ENCODE results near the gene ANXA5.

Gene ANXA5

GRCh38 chr4:121669163-121669550 is 27.6 kb downstream of the ANXA5 start:
- Histone ChIP-seq H3K9ac (ENCODE audit: low read depth, low read length) (no peak overlapping the region), H2AFZ (ENCODE audit: low read depth, low read length) (no peak overlapping the region), H3K4me1 (ENCODE audit: insufficient read depth, low read length) (no peaks in the 10 kb centered on the region), H3K9me3 (ENCODE audit: insufficient read depth, low read length, severe bottlenecking) (no peaks in the 10 kb centered on the region), H3K4me3 (ENCODE audit: low read depth in 1 of 2, low read length in 2 of 2) (no peak overlapping the region), H3K36me3 (ENCODE audit: insufficient read depth, low read length) (no peaks in the 10 kb centered on the region), H3K27me3 (ENCODE audit: insufficient read depth, low read length, poor library complexity) (peaks cover 14% of the 10 kb centered on the region), H3K27ac (ENCODE audit: low read length) (no peak overlapping the region), H4K20me1 (ENCODE audit: insufficient read depth, low read length) (no peaks in the 10 kb centered on the region), H3K79me2 (ENCODE audit: insufficient read depth, low read length) (no peaks in the 10 kb centered on the region), H3K4me2 (ENCODE audit: insufficient read depth, low read length) (no peak overlapping the region)
- ATAC-seq (ENCODE audit: insufficient read depth, low read depth), result no peak
- TF ChIP-seq, protein P1, sequence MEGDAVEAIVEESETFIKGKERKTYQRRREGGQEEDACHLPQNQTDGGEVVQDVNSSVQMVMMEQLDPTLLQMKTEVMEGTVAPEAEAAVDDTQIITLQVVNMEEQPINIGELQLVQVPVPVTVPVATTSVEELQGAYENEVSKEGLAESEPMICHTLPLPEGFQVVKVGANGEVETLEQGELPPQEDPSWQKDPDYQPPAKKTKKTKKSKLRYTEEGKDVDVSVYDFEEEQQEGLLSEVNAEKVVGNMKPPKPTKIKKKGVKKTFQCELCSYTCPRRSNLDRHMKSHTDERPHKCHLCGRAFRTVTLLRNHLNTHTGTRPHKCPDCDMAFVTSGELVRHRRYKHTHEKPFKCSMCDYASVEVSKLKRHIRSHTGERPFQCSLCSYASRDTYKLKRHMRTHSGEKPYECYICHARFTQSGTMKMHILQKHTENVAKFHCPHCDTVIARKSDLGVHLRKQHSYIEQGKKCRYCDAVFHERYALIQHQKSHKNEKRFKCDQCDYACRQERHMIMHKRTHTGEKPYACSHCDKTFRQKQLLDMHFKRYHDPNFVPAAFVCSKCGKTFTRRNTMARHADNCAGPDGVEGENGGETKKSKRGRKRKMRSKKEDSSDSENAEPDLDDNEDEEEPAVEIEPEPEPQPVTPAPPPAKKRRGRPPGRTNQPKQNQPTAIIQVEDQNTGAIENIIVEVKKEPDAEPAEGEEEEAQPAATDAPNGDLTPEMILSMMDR (IDR thresholded peaks at IDR 0.05; ENCODE audit: borderline replicate concordance, extremely low read depth, low read length, poor library complexity, severe bottlenecking), result no peak
- no peak for TF ChIP-seq EZH2 (IDR thresholded peaks at IDR 0.05; ENCODE audit: borderline replicate concordance, low read depth, low read length, severe bottlenecking)
- no peak for DNase-seq

DNA sequence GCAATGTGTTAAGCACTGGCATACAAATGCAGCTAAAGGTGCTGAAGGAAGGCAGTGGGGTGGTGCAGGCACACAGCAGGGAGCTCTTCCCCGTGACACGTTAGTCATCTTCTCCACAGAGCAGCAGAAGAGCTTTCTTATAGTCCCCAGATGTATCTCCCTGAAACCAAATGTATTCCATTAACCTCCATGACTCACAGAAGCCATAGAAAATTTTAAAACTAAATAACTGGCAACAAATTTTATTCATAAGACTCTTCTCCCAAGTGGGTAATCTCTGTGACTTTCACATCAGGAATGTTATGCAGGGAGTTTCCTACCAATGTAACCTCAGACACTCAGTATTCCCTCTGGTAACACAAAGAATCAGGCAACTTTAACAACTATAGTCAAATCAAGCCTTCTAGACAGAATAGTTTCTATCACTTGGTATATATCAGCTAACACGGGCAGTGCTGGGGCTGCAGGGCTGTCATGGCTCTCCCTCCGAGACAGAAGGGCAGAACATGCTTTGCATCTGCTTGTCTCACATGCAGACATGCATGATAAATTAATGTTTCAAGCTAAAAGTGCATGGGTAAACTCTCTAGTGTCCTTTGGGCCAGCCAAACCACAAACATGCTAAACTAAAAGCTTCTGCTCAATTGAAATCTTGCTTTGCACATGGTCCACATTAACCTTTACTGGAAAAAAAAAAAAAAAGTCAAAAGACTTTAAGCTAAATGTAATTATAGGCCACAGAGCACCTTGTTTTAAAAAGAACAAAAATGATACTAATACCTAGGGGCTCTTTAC is 28.2 kb downstream of the ANXA5 start:
- TF ChIP-seq EZH2 (IDR thresholded peaks at IDR 0.05; ENCODE audit: borderline replicate concordance, low read depth, low read length, severe bottlenecking), result no peak
- TF ChIP-seq, protein P1 (IDR thresholded peaks at IDR 0.05; ENCODE audit: borderline replicate concordance, extremely low read depth, low read length, poor library complexity, severe bottlenecking), result no peak
- Histone ChIP-seq H4K20me1 (ENCODE audit: insufficient read depth, low read length) (no peaks in the 10 kb centered on the region), H3K4me2 (ENCODE audit: insufficient read depth, low read length) (no peak overlapping the region), H3K9me3 (ENCODE audit: insufficient read depth, low read length, severe bottlenecking) (no peaks in the 10 kb centered on the region), H3K79me2 (ENCODE audit: insufficient read depth, low read length) (no peaks in the 10 kb centered on the region), H2AFZ (ENCODE audit: low read depth, low read length) (no peak overlapping the region), H3K4me3 (ENCODE audit: low read depth in 1 of 2, low read length in 2 of 2) (no peak overlapping the region), H3K36me3 (ENCODE audit: insufficient read depth, low read length) (no peaks in the 10 kb centered on the region), H3K27ac (ENCODE audit: low read length) (no peak overlapping the region), H3K9ac (ENCODE audit: low read depth, low read length) (no peak overlapping the region), H3K4me1 (ENCODE audit: insufficient read depth, low read length) (no peaks in the 10 kb centered on the region), H3K27me3 (ENCODE audit: insufficient read depth, low read length, poor library complexity) (peaks cover 14% of the 10 kb centered on the region)
- DNase-seq (no peak), ATAC-seq (ENCODE audit: insufficient read depth, low read depth) (no peak)

DNA sequence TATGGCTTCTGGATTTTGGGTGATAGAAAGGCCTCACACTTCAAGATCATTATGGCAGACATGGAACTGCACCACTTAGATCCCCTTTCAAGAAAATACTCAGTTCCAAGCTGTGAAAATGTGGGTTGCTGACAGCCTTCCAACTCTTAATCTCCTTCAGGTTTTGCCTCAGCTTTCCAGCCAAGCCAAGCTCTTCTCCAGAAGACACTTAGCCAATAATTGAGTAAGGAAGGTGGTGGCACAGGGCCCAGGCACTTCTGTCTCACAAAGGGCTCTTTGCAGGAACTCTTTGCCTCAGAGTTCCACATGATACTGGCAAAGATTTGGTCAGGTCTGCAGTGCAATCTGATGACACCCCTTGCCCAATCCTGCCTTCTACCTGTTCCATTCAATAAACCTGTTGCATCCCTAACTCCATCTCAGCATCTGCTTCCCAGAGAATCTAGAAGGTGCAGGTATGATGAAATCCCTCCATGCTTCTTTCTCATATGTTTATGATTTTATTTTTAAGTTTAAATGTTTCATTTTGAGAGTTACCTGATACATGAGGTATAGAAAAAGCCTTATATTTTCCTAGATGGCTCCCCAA is 30.6 kb downstream of the ANXA5 start:
- Histone ChIP-seq H3K27ac (ENCODE audit: low read length) (no peak overlapping the region), H3K9me3 (ENCODE audit: insufficient read depth, low read length, severe bottlenecking) (no peaks in the 10 kb centered on the region), H3K4me1 (ENCODE audit: insufficient read depth, low read length) (no peaks in the 10 kb centered on the region), H3K9ac (ENCODE audit: low read depth, low read length) (no peak overlapping the region), H3K4me2 (ENCODE audit: insufficient read depth, low read length) (no peak overlapping the region), H4K20me1 (ENCODE audit: insufficient read depth, low read length) (no peaks in the 10 kb centered on the region), H3K4me3 (ENCODE audit: low read depth in 1 of 2, low read length in 2 of 2) (no peak overlapping the region), H3K36me3 (ENCODE audit: insufficient read depth, low read length) (no peaks in the 10 kb centered on the region), H2AFZ (ENCODE audit: low read depth, low read length) (no peak overlapping the region), H3K79me2 (ENCODE audit: insufficient read depth, low read length) (no peaks in the 10 kb centered on the region), H3K27me3 (ENCODE audit: insufficient read depth, low read length, poor library complexity) (peaks cover 6% of the 10 kb centered on the region)
- no peak for TF ChIP-seq EZH2 (IDR thresholded peaks at IDR 0.05; ENCODE audit: borderline replicate concordance, low read depth, low read length, severe bottlenecking)
- TF ChIP-seq, protein P1 (IDR thresholded peaks at IDR 0.05; ENCODE audit: borderline replicate concordance, extremely low read depth, low read length, poor library complexity, severe bottlenecking), result no peak
- DNase-seq (no peak), ATAC-seq (ENCODE audit: insufficient read depth, low read depth) (no peak)
